T-helper 9 cell (primary cell): ENCODE measurements around the gene FOXG1.

ENCODE experiments used
- DNase-seq: peaks from one replicate; pipeline ENCODE4 v3.0.0-alpha.2; 2020

The FOXG1 gene

GRCh38 chr14:28777471-28778137, 11.0 kb downstream of the FOXG1 start:
- no peak for DNase-seq

- DNase-seq, result no peak
Observed at GRCh38 chr14:28778138-28779117, 11.8 kb downstream of the FOXG1 start.

GRCh38 chr14:28779456-28779855, 12.9 kb downstream of the FOXG1 start:
- no peak for DNase-seq

- no peak for DNase-seq
Observed at GRCh38 chr14:28780843-28781820, 14.5 kb downstream of the FOXG1 start.

GRCh38 chr14:28782301-28782700, 15.7 kb downstream of the FOXG1 start:
- no peak for DNase-seq

GRCh38 chr14:28783664-28784063, 17.1 kb downstream of the FOXG1 start:
- DNase-seq, result no peak

- DNase-seq, result no peak
Observed at GRCh38 chr14:28784096-28785048, 17.8 kb downstream of the FOXG1 start.

GRCh38 chr14:28785096-28785952, 18.7 kb downstream of the FOXG1 start:
- no peak for DNase-seq

GRCh38 chr14:28807518-28807917, 40.9 kb downstream of the FOXG1 start:
- no peak for DNase-seq

GRCh38 chr14:28813810-28814209, 47.2 kb downstream of the FOXG1 start:
- DNase-seq, result no peak
